ENCODE data around the gene PCSK4.
"Not testable (repeated sequence)": the region's sequence is repeated elsewhere in the genome, so short reads cannot be mapped to it uniquely, and the experiment has no call there.

PCSK4 gene

GRCh38 chr19:1523412-1524286 is 33.5 kb upstream of the PCSK4 start, which contains the start of gene PLK5:
Gene PLK5, plus strand, starts transcription at chr19:1524077. Its CDS starts 2,920 bp downstream, at chr19:1526997.
- Mint-ChIP-seq H3K4me1 (peaks cover 8% of the 10 kb centered on the region), H3K9me3 (no peaks in the 10 kb centered on the region), H3K27ac (no peak within 1 kb of the TSS), H3K27me3 (ENCODE audit: low read depth, poor library complexity) (peaks cover 80% of the 10 kb centered on the region), H3K36me3 (ENCODE audit: low read depth) (no peaks in the 10 kb centered on the region), H3K4me3 (peak within 1 kb of the TSS; percentile 79)
- peak; percentile 77 for DNase-seq
- TF ChIP-seq CTCF (IDR thresholded peaks at IDR 0.05) = no peak

GRCh38 chr19:1522838-1523237 is 32.7 kb upstream of the PCSK4 start:
- H3K4me1 Mint-ChIP-seq = peaks cover 8% of the 10 kb centered on the region
- H3K4me3 Mint-ChIP-seq = no peak overlapping the region
- no peak overlapping the region for H3K27ac Mint-ChIP-seq
- no peaks in the 10 kb centered on the region for H3K9me3 Mint-ChIP-seq
- no peak for DNase-seq
- peaks cover 87% of the 10 kb centered on the region for H3K27me3 Mint-ChIP-seq (ENCODE audit: low read depth, poor library complexity)
- no peaks in the 10 kb centered on the region for H3K36me3 Mint-ChIP-seq (ENCODE audit: low read depth)
- no peak for TF ChIP-seq CTCF (IDR thresholded peaks at IDR 0.05)

- H3K4me1 Mint-ChIP-seq = peaks cover 8% of the 10 kb centered on the region
- peaks cover under 1% of the 10 kb centered on the region for H3K9me3 Mint-ChIP-seq
- H3K27me3 Mint-ChIP-seq (ENCODE audit: low read depth, poor library complexity) = peaks cover 87% of the 10 kb centered on the region
- no peak for TF ChIP-seq CTCF (IDR thresholded peaks at IDR 0.05)
- no peaks in the 10 kb centered on the region for H3K36me3 Mint-ChIP-seq (ENCODE audit: low read depth)
- no peak overlapping the region for H3K27ac Mint-ChIP-seq
- DNase-seq = no peak
- no peak overlapping the region for H3K4me3 Mint-ChIP-seq
Measured at GRCh38 chr19:1522061-1522460, 31.9 kb upstream of the PCSK4 start.

- Mint-ChIP-seq H3K27ac (no peak overlapping the region), H3K27me3 (ENCODE audit: low read depth, poor library complexity) (peaks cover 87% of the 10 kb centered on the region), H3K9me3 (peaks cover 5% of the 10 kb centered on the region), H3K36me3 (ENCODE audit: low read depth) (no peaks in the 10 kb centered on the region), H3K4me3 (no peak overlapping the region), H3K4me1 (peaks cover 8% of the 10 kb centered on the region)
- no peak for TF ChIP-seq CTCF (IDR thresholded peaks at IDR 0.05)
- DNase-seq = no peak
Measured at GRCh38 chr19:1521636-1522035, 31.5 kb upstream of the PCSK4 start.

GRCh38 chr19:1520203-1520780 is 30.1 kb upstream of the PCSK4 start:
- no peak overlapping the region for H3K27ac Mint-ChIP-seq
- peaks cover 8% of the 10 kb centered on the region for H3K9me3 Mint-ChIP-seq
- H3K4me1 Mint-ChIP-seq = peaks cover 8% of the 10 kb centered on the region
- no peaks in the 10 kb centered on the region for H3K36me3 Mint-ChIP-seq (ENCODE audit: low read depth)
- no peak for TF ChIP-seq CTCF (IDR thresholded peaks at IDR 0.05)
- H3K27me3 Mint-ChIP-seq (ENCODE audit: low read depth, poor library complexity) = peaks cover 87% of the 10 kb centered on the region
- no peak overlapping the region for H3K4me3 Mint-ChIP-seq
- no peak for DNase-seq

GRCh38 chr19:1519802-1520201 is 29.7 kb upstream of the PCSK4 start:
- not testable (repeated sequence) for H3K4me1 Mint-ChIP-seq; H3K27ac Mint-ChIP-seq; H3K36me3 Mint-ChIP-seq (ENCODE audit: low read depth); H3K4me3 Mint-ChIP-seq; DNase-seq; H3K9me3 Mint-ChIP-seq
- H3K27me3 Mint-ChIP-seq (ENCODE audit: low read depth, poor library complexity) = peaks cover 87% of the 10 kb centered on the region

Measured in nephron progenitor cell (in vitro differentiated cells).